Sigmoid colon (tissue), 7 donors: Measurements from ENCODE around the gene LMBR1. TPM values are rescaled to one million over a fixed set of nuclear protein-coding genes. Genes with fewer than 3 reads are reported as not detected.
A peak's percentile ranks its signal among the peaks of the same experiment; 100 is the strongest.

Source experiments
- DNase-seq: peaks from one replicate; pipeline ENCODE4 v3.0.0-alpha.2; 2019
- H3K27ac ChIP-seq, 4 donors: fragments of 200-600 bp; sonication (generic); one replicate each; pipeline ENCODE4 v1.5.1; 2016 to 2019; ENCODE audit warnings: mild to moderate bottlenecking in 1 of 4
- H3K27me3 ChIP-seq, 3 donors: fragments of 200-600 bp; sonication (generic); one replicate each; pipeline ENCODE4 v1.5.1; 2019; ENCODE audit warnings: mild to moderate bottlenecking in 1 of 3
- H3K36me3 ChIP-seq, 4 donors: fragments of 200-600 bp; sonication (generic); one replicate each; pipeline ENCODE4 v1.5.1; 2016 to 2019
- H3K4me1 ChIP-seq, 4 donors: fragments of 200-600 bp; sonication (generic); one replicate each; pipeline ENCODE4 v1.5.1; 2017 to 2019
- H3K4me3 ChIP-seq, 4 donors: fragments of 200-600 bp; sonication (generic); one replicate each; pipeline ENCODE4 v1.5.1; 2017 to 2019; ENCODE audit warnings: mild to moderate bottlenecking in 2 of 4, moderate library complexity in 1 of 4
- H3K9me3 ChIP-seq, 4 donors: fragments of 200-600 bp in 3 of 4; sonication (generic) in 3 of 4; one replicate each; pipeline versions ENCODE4 v1.5.1 to v1.6.1; 2013 to 2019
- CTCF ChIP-seq, 4 experiments: fragments of 450-650 bp in 3 of 4; fragments of 200-600 bp in 1 of 4; IDR thresholded peaks; one replicate each; pipeline ENCODE4 v1.5.1; 2016 to 2019; ENCODE audit warnings: antibody characterized with exemption in 4 of 4, mild to moderate bottlenecking in 3 of 4, moderate library complexity in 2 of 4
- EP300 ChIP-seq, 4 donors: sonication (generic); formaldehyde crosslinking; IDR thresholded peaks; one replicate each; pipeline ENCODE4 v1.6.1; 2017; ENCODE audit warnings: antibody characterized with exemption in 4 of 4
- POLR2A ChIP-seq, 2 donors: fragments of 450-650 bp; IDR thresholded peaks; one replicate each; pipeline ENCODE4 v1.6.1; 2016; ENCODE audit warnings: antibody characterized with exemption in 2 of 2, mild to moderate bottlenecking in 2 of 2, moderate library complexity in 2 of 2
- POLR2AphosphoS5 ChIP-seq, 4 donors: sonication (generic); formaldehyde crosslinking; IDR thresholded peaks; one replicate each; pipeline ENCODE4 v1.6.1; 2017; ENCODE audit warnings: antibody characterized with exemption in 4 of 4
- WGBS, 2 donors: extraction: QIAGEN DNeasy Blood & Tissue Kit; methylation state at CpG; one replicate each; pipeline ENCODE4 v1.1.7; 2013; 5-methylcytosine and 5-hydroxymethylcytosine counted together
- intact Hi-C: fragments of 100-400 bp; cut with DNase I; formaldehyde crosslinking; loops from one replicate; pipeline ENCODE4 v1.15.1; 2023
- polyA plus RNA-seq, 3 donors: library from polyadenylated mRNA; stranded (reverse); fragments of 200-250 nt; gene quantifications; one replicate each; pipeline ENCODE4 v1.2.3, GENCODE V29; 2013
- total RNA-seq, 4 donors: library from RNA; depleted of rRNA; stranded (reverse); fragments of >200 nt; gene quantifications; one replicate each; pipeline ENCODE4 v1.1.0, GENCODE V29; 2016
- donor health status: healthy with polysubstance abuse.
- donor health status: Bipolar disorder and iron deficiency.
- donor health status: healthy.

LMBR1 gene
- total and polyA plus RNA-seq, 7 donors: 2.5 to 60.9 (median 43.9) TPM

GRCh38 chr7:156642306-156643045 is 250.5 kb downstream of the LMBR1 start:
- intact Hi-C loops: loop anchor here (5.0 kb wide), 1 partner anchor 250 kb away; the partner anchor contains the start of gene LMBR1

DNA sequence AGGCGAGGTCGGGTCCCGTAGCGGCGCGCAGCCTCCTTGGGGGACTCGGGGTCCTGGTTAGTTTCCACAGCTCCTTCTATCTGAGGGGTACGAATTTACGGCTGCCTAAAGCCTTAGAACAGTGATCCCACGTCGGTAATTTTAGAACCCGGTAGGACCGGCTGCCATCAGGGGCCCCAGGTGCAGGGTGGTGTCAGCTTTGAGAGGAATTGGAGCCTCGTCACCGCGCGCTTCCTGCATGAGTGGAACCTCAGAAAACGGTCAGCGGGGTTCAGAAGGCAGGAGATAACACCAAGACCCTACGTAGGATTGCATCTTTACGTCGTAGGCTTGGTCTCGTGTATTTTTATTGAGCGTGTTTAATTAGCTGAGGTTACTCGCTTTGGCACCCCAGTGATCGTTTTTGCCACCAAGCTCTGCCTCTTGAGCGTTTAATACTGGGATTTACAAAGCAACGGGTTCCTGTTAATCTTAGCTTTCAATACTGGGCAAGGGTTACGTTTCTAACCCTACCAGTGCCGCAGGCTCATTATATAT is 252.0 kb downstream of the LMBR1 start:
- TF ChIP-seq CTCF (IDR thresholded peaks at IDR 0.05) (no peak), EP300 (IDR thresholded peaks at IDR 0.05) (no peak), POLR2AphosphoS5 (IDR thresholded peaks at IDR 0.05) (no peak), POLR2A (IDR thresholded peaks at IDR 0.05) (no peak)
- H3K27me3 ChIP-seq: peaks cover 0 to 15% (median 0%) of the 10 kb centered on the region in 3 donors
- H3K4me1 ChIP-seq: peaks cover 0 to 16% (median 15%) of the 10 kb centered on the region in 4 donors
- 1 to 6% methylated on average over 30 of the region's 30 CpGs for WGBS, 2 donors
- DNase-seq: peak; percentile 67
- peak overlapping the region; percentile 60 to 72 (median 70) for H3K27ac ChIP-seq
- H3K36me3 ChIP-seq: no peaks in the 10 kb centered on the region
- intact Hi-C loops: loop anchor here (5.0 kb wide), 1 partner anchor 251 kb away; the partner anchor contains the start of gene LMBR1
- peak overlapping the region; percentile 62 to 75 (median 70) for H3K4me3 ChIP-seq
- no peaks in the 10 kb centered on the region for H3K9me3 ChIP-seq

More at GRCh38 chr7:156642306-156643045, 250.5 kb downstream of the LMBR1 start:
- DNase-seq: no peak
- peaks cover 0 to 16% (median 15%) of the 10 kb centered on the region in 4 donors for H3K4me1 ChIP-seq
- TF ChIP-seq POLR2AphosphoS5 (IDR thresholded peaks at IDR 0.05) (no peak), POLR2A (IDR thresholded peaks at IDR 0.05) (no peak), EP300 (IDR thresholded peaks at IDR 0.05) (no peak), CTCF (IDR thresholded peaks at IDR 0.05) (no peak)
- WGBS, 2 donors: 86 to 87% methylated on average over 13 of the region's 13 CpGs
- no peak overlapping the region for H3K27ac ChIP-seq
- no peak overlapping the region for H3K4me3 ChIP-seq
- no peaks in the 10 kb centered on the region for H3K36me3 ChIP-seq
- H3K27me3 ChIP-seq: peaks cover 0 to 15% (median 0%) of the 10 kb centered on the region in 3 donors
- H3K9me3 ChIP-seq: no peaks in the 10 kb centered on the region

GRCh38 chr7:156640257-156640948 is 252.6 kb downstream of the LMBR1 start, which contains the start of gene RNF32:
Gene RNF32 (plus strand): TSS chr7:156640774. CDS start chr7:156643878, 3,104 bp downstream.
- DNase-seq: peak; percentile 95
- WGBS, 2 donors: 2 to 3% methylated on average over 85 of the region's 85 CpGs
- Histone ChIP-seq H3K4me1 (peaks cover 0 to 16% (median 15%) of the 10 kb centered on the region in 4 donors), H3K9me3 (no peaks in the 10 kb centered on the region), H3K4me3 (peak within 1 kb of the TSS; percentile 62 to 75 (median 70)), H3K36me3 (no peaks in the 10 kb centered on the region), H3K27ac (peak within 1 kb of the TSS; percentile 62 to 72 (median 70)), H3K27me3 (peaks cover 0 to 15% (median 0%) of the 10 kb centered on the region in 3 donors)
- intact Hi-C loops: loop anchor here (5.0 kb wide), 1 partner anchor 252 kb away; the partner anchor contains the start of gene LMBR1
- TF ChIP-seq POLR2AphosphoS5 (IDR thresholded peaks at IDR 0.05) (peak; percentile 55 to 83 (median 75)), EP300 (IDR thresholded peaks at IDR 0.05) (no peak)

GRCh38 chr7:156639426-156640256 is 253.3 kb downstream of the LMBR1 start:
- Histone ChIP-seq H3K36me3 (no peaks in the 10 kb centered on the region), H3K4me3 (peak overlapping the region; percentile 62 to 75 (median 70)), H3K27me3 (peaks cover 0 to 15% (median 0%) of the 10 kb centered on the region in 3 donors), H3K9me3 (no peaks in the 10 kb centered on the region), H3K4me1 (peaks cover 0 to 16% (median 15%) of the 10 kb centered on the region in 4 donors), H3K27ac (peak overlapping the region; percentile 62 to 72 (median 66))
- intact Hi-C loops: loop anchor here (5.0 kb wide), 1 partner anchor 253 kb away; the partner anchor contains the start of gene LMBR1
- no peak for DNase-seq
- 57 to 81% methylated on average over 52 of the region's 52 CpGs for WGBS, 2 donors
- TF ChIP-seq POLR2AphosphoS5 (IDR thresholded peaks at IDR 0.05) (no peak), CTCF (IDR thresholded peaks at IDR 0.05) (no peak), EP300 (IDR thresholded peaks at IDR 0.05) (no peak), POLR2A (IDR thresholded peaks at IDR 0.05) (no peak)
